H1 (cell line): ENCODE results near the gene OGDH. TPM values are rescaled to one million over a fixed set of nuclear protein-coding genes. Genes with fewer than 3 reads are reported as not detected.

Experiments used
- CEBPB ChIP-seq: IDR thresholded peaks from 2 replicates; pipeline ENCODE4 v1.6.1; 2012; ENCODE audit warnings: low read depth, low read length
- CHD1 ChIP-seq: IDR thresholded peaks from 2 replicates; pipeline ENCODE4 v1.6.1; 2012; ENCODE audit warnings: low read depth, low read length, improper control_type of control experiment
- CTCF ChIP-seq, 3 experiments: IDR thresholded peaks; 1 replicate in 2 of 3; 2 replicates in 1 of 3; pipeline versions ENCODE4 v1.5.1 to v1.6.1; 2011; ENCODE audit warnings: low read length in 3 of 3, mild to moderate bottlenecking in 3 of 3, inconsistent platforms in 2 of 3, low read depth in 1 of 3, moderate library complexity in 1 of 3; ENCODE audit not compliant: insufficient read depth in 1 of 3; ENCODE audit errors: control extremely low read depth in 1 of 3
- E2F6 ChIP-seq: IDR thresholded peaks from 2 replicates; pipeline ENCODE4 v1.6.1; 2012; ENCODE audit warnings: inconsistent platforms
- EGR1 ChIP-seq: IDR thresholded peaks from 2 replicates; pipeline ENCODE4 v1.6.1; 2011; ENCODE audit warnings: low read depth, low read length, borderline replicate concordance
- EP300 ChIP-seq, 2 experiments: IDR thresholded peaks; 1 replicate in 1 of 2; 2 replicates in 1 of 2; pipeline ENCODE4 v1.6.1; 2011 to 2012; ENCODE audit warnings: low read depth in 2 of 2, low read length in 2 of 2, mild to moderate bottlenecking in 2 of 2, borderline replicate concordance in 1 of 2, inconsistent platforms in 1 of 2, moderate library complexity in 1 of 2
- JUND ChIP-seq: IDR thresholded peaks from 2 replicates; pipeline ENCODE4 v1.6.1; 2011; ENCODE audit warnings: mild to moderate bottlenecking, improper control_type of control experiment, low read length
- MAFK ChIP-seq: IDR thresholded peaks from 2 replicates; pipeline ENCODE4 v1.6.1; 2012; ENCODE audit warnings: low read depth, mild to moderate bottlenecking, improper control_type of control experiment, low read length
- NANOG ChIP-seq: IDR thresholded peaks from 2 replicates; pipeline ENCODE4 v1.6.1; 2011; ENCODE audit warnings: low read length, low read depth, mild to moderate bottlenecking, inconsistent platforms; ENCODE audit not compliant: insufficient read depth, poor library complexity, severe bottlenecking
- POU5F1 ChIP-seq: IDR thresholded peaks from 2 replicates; pipeline ENCODE4 v1.6.1; 2011; ENCODE audit warnings: low read depth, mild to moderate bottlenecking, low read length, moderate library complexity
- RAD21 ChIP-seq, 2 experiments: IDR thresholded peaks in 1 of 2; conservative IDR thresholded peaks in 1 of 2; 2 replicates each; pipeline ENCODE4 v1.6.1; 2011; ENCODE audit warnings: low read depth in 2 of 2, low read length in 2 of 2, improper control_type of control experiment in 1 of 2, inconsistent platforms in 1 of 2, mild to moderate bottlenecking in 1 of 2, moderate library complexity in 1 of 2
- RFX5 ChIP-seq: IDR thresholded peaks from 2 replicates; pipeline ENCODE4 v1.6.1; 2011; ENCODE audit warnings: low read depth, low read length, improper control_type of control experiment, borderline replicate concordance
- RNF2 ChIP-seq: fragments of 200-900, 300-1000 bp; sonication (generic); IDR thresholded peaks from 2 replicates; pipeline ENCODE4 v1.7.1; 2016; ENCODE audit warnings: borderline replicate concordance, low read depth, mild to moderate bottlenecking, antibody characterized with exemption, low read length; ENCODE audit not compliant: poor library complexity, severe bottlenecking; ENCODE audit errors: missing control alignments
- RXRA ChIP-seq: IDR thresholded peaks from 2 replicates; pipeline ENCODE4 v1.6.1; 2011; ENCODE audit warnings: low read depth, mild to moderate bottlenecking, low read length, moderate library complexity; ENCODE audit not compliant: insufficient read depth
- SIX5 ChIP-seq: IDR thresholded peaks from 2 replicates; pipeline ENCODE4 v1.6.1; 2011; ENCODE audit warnings: mild to moderate bottlenecking, low read depth, low read length
- SP2 ChIP-seq: IDR thresholded peaks from 2 replicates; pipeline ENCODE4 v1.6.1; 2012; ENCODE audit warnings: mild to moderate bottlenecking, low read length, inconsistent platforms
- SP4 ChIP-seq: IDR thresholded peaks from 2 replicates; pipeline ENCODE4 v1.6.1; 2012; ENCODE audit warnings: low read length, inconsistent platforms
- TAF1 ChIP-seq: IDR thresholded peaks from 2 replicates; pipeline ENCODE4 v1.6.1; 2011; ENCODE audit warnings: mild to moderate bottlenecking, low read depth, low read length
- YY1 ChIP-seq: IDR thresholded peaks from 2 replicates; pipeline ENCODE4 v1.6.1; 2011; ENCODE audit warnings: low read depth, mild to moderate bottlenecking, low read length
- ZNF274 ChIP-seq: IDR thresholded peaks from 2 replicates; pipeline ENCODE4 v1.7.0; 2012; ENCODE audit warnings: low read length, borderline replicate concordance; ENCODE audit errors: extremely low read depth
- polyA plus RNA-seq, 7 experiments: library from polyadenylated mRNA; depleted of rRNA in 3 of 7; stranded (reverse) in 5 of 7; unstranded in 2 of 7; fragments of >200 nt in 5 of 7; fragments of 200-250 nt in 2 of 7; gene quantifications; 1 replicate in 5 of 7; 2 replicates in 1 of 7; 4 replicates in 1 of 7; pipeline versions ENCODE4 v1.2.1 to v1.2.3, GENCODE V29; 2011 to 2013; ENCODE audit warnings: missing spikeins in 2 of 7, mixed read lengths in 2 of 7
- total RNA-seq: library from RNA; stranded (reverse); fragmentation: NEBNext Ultra II Directional; extraction: Animal tissue kit (Norgen Biotek cat#: 25700); gene quantifications from 2 replicates; pipeline ENCODE4 v1.2.1, GENCODE V29; 2021

The OGDH gene
- total and polyA plus RNA-seq, 2 of the 8 experiments (the other 6 are each of a cell fraction or from before 2014, with no cell fraction given), result 71.6 to 91.6 TPM

DNA sequence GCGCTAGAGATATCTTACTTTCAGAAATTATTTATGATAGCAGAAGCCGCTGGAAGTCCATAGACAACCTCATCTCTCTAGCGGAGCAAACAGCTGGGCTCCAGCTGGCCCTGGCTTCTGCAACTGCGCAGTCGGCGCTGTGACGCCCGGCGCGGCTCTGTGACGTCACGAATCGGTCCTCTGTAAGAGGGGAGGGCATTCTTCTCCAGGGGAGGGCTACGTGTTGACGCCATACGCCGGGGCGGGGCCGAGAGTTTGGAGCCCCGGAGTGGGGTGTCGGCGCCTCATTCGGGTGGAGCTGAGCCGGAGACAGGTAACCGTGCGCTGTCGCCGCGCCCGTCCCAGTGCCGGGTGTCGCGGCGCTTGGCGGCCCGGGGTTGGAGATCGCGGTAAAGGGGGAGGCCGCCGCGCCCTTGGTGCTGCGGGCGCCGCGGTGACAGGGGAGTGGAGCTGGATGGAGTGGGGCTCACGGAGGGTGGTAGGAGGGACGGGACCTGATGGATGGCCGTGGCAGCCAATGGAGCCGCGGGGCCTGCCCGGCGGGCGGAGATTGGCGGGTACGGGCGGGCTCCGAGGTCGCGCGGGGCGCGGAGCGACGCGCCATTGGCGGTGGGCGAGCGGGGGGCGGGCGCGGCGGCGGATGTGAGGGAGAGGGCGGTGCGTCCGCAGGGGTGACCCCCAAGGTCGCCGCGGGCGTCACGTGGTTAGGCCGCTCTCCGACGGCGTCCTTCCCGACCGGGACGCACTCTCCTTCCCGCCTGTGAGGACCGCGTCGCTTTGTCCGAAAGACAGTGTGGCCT is at the start of gene OGDH (continued):
- TF ChIP-seq NANOG (no peak), E2F6 (peak; percentile 97), RAD21 (IDR thresholded peaks at IDR 0.05 in 1 of 2, conservative IDR thresholded peaks at IDR 0.05 in 1 of 2; ENCODE audit: low read depth in 2 of 2, low read length in 2 of 2) (no peak), JUND (peak; percentile 74), RFX5 (peak; percentile 13; the same call in 1 of the 2 replicates), CHD1 (no peak), RNF2 (no peak), YY1 (no peak), CTCF (IDR thresholded peaks at IDR 0.05; ENCODE audit: control extremely low read depth in 1 of 3, insufficient read depth in 1 of 3, low read depth in 1 of 3, low read length in 3 of 3) (no peak), POU5F1 (no peak), CEBPB (no peak), RXRA (no peak), TAF1 (peak; percentile 80), EGR1 (no peak), EP300 (IDR thresholded peaks at IDR 0.05; ENCODE audit: borderline replicate concordance in 1 of 2, low read depth in 2 of 2, low read length in 2 of 2) (peak in 1 of 2 experiments; percentile 3; a peak in 1 of 3 replicates), MAFK (no peak; the same call in 1 of the 2 replicates), SP2 (peak; percentile 65), ZNF274 (no peak), SIX5 (no peak), SP4 (peak; percentile 53; the same call in 1 of the 2 replicates)
